HEK293 (cell line): ENCODE results near the gene RAB3B.

ENCODE experiments used
- CTCF ChIA-PET: fragments of 350-600 bp; formaldehyde crosslinking; extraction: SDS; loops from one replicate; lab custom pipeline; 2021; ENCODE audit warnings: antibody characterized with exemption; lab: Yijun Ruan, JAX
- POLR2A ChIA-PET: fragments of 300-600 bp; formaldehyde crosslinking; extraction: SDS; loops from one replicate; lab custom pipeline; 2020; ENCODE audit warnings: antibody characterized with exemption, inconsistent platforms; lab: Yijun Ruan, JAX
- H3K27ac ChIP-seq: fragments of 200-500 bp; sonication (Bioruptor generic); 2 replicates; pipeline ENCODE4 v1.5.1; 2014; ENCODE audit warnings: low read depth, low read length, control low read depth, inconsistent platforms; ENCODE audit errors: extremely low read depth
- H3K36me3 ChIP-seq, 2 experiments: fragments of 200-500 bp in 1 of 2; sonication (Bioruptor generic) in 1 of 2; 1 replicate in 1 of 2; 2 replicates in 1 of 2; pipeline ENCODE4 v1.5.1; 2014 to 2017; ENCODE audit warnings: inconsistent platforms in 2 of 2, low read length in 2 of 2; ENCODE audit not compliant: control insufficient read depth in 2 of 2, insufficient read depth in 1 of 2
- H3K4me1 ChIP-seq: fragments of 200-500 bp; sonication (Bioruptor generic); 2 replicates; pipeline ENCODE4 v1.5.1; 2014; ENCODE audit warnings: mild to moderate bottlenecking, low read length, inconsistent platforms; ENCODE audit not compliant: control insufficient read depth, insufficient read depth
- H3K4me3 ChIP-seq: 2 replicates; pipeline ENCODE4 v1.5.1; 2011; ENCODE audit warnings: low read depth, mild to moderate bottlenecking, control low read depth, low read length, moderate library complexity
- H3K9me3 ChIP-seq: fragments of 200-500 bp; sonication (Bioruptor generic); 2 replicates; pipeline ENCODE4 v1.5.1; 2014; ENCODE audit warnings: low read depth, low read length, inconsistent platforms; ENCODE audit not compliant: control insufficient read depth, insufficient read depth
- AEBP2 ChIP-seq: fragments of 450-650 bp; formaldehyde crosslinking; IDR thresholded peaks from 2 replicates; pipeline ENCODE4 v1.5.1; 2016; ENCODE audit warnings: missing biosample characterization, missing genetic modification characterization, borderline replicate concordance
- GLIS1 ChIP-seq: fragments of 450-650 bp; formaldehyde crosslinking; IDR thresholded peaks from 2 replicates; pipeline ENCODE4 v1.5.1; 2016; ENCODE audit warnings: missing biosample characterization, missing genetic modification characterization
- GLIS2 ChIP-seq: fragments of 450-650 bp; formaldehyde crosslinking; IDR thresholded peaks from 2 replicates; pipeline ENCODE4 v1.5.1; 2016; ENCODE audit warnings: missing biosample characterization, missing genetic modification characterization
- IKZF3 ChIP-seq: fragments of 450-650 bp; IDR thresholded peaks from 2 replicates; pipeline ENCODE4 v1.5.0; 2018; ENCODE audit warnings: missing biosample characterization, mild to moderate bottlenecking, missing genetic modification characterization, moderate library complexity
- KLF8 ChIP-seq: fragments of 450-650 bp; formaldehyde crosslinking; IDR thresholded peaks from 2 replicates; pipeline ENCODE4 v1.5.1; 2016; ENCODE audit warnings: missing biosample characterization, missing genetic modification characterization
- KLF9 ChIP-seq: fragments of 450-650 bp; formaldehyde crosslinking; IDR thresholded peaks from 2 replicates; pipeline ENCODE4 v1.5.1; 2016; ENCODE audit warnings: missing biosample characterization, missing genetic modification characterization, low read depth
- PRDM10 ChIP-seq: fragments of 450-650 bp; formaldehyde crosslinking; IDR thresholded peaks from 2 replicates; pipeline ENCODE4 v1.5.1; 2016; ENCODE audit warnings: missing biosample characterization, missing genetic modification characterization
- SP2 ChIP-seq: fragments of 450-650 bp; formaldehyde crosslinking; IDR thresholded peaks from 2 replicates; pipeline ENCODE4 v1.5.1; 2016; ENCODE audit warnings: missing biosample characterization, missing genetic modification characterization
- SP3 ChIP-seq: fragments of 450-650 bp; formaldehyde crosslinking; IDR thresholded peaks from 2 replicates; pipeline ENCODE4 v1.5.1; 2016; ENCODE audit warnings: missing biosample characterization, missing genetic modification characterization
- SP7 ChIP-seq: fragments of 450-650 bp; formaldehyde crosslinking; IDR thresholded peaks from 2 replicates; pipeline ENCODE4 v1.5.1; 2016; ENCODE audit warnings: missing biosample characterization, missing genetic modification characterization
- ZBTB17 ChIP-seq: fragments of 450-650 bp; formaldehyde crosslinking; IDR thresholded peaks from 2 replicates; pipeline ENCODE4 v1.5.1; 2016; ENCODE audit warnings: missing biosample characterization, missing genetic modification characterization
- ZBTB26 ChIP-seq: fragments of 450-650 bp; formaldehyde crosslinking; optimal IDR thresholded peaks from 2 replicates; pipeline ENCODE3; 2016; ENCODE audit warnings: missing biosample characterization, mild to moderate bottlenecking, missing genetic modification characterization
- ZBTB8A ChIP-seq: fragments of 450-650 bp; formaldehyde crosslinking; IDR thresholded peaks from 2 replicates; pipeline ENCODE4 v1.5.1; 2016; ENCODE audit warnings: missing biosample characterization, missing genetic modification characterization
- ZIC2 ChIP-seq: fragments of 450-650 bp; formaldehyde crosslinking; IDR thresholded peaks from 2 replicates; pipeline ENCODE4 v1.5.1; 2016; ENCODE audit warnings: missing biosample characterization, missing genetic modification characterization
- ZNF112 ChIP-seq: fragments of 450-650 bp; formaldehyde crosslinking; IDR thresholded peaks from 2 replicates; pipeline ENCODE4 v1.5.0; 2017; ENCODE audit warnings: missing biosample characterization, missing genetic modification characterization
- ZNF133 ChIP-seq: fragments of 450-650 bp; formaldehyde crosslinking; IDR thresholded peaks from 2 replicates; pipeline ENCODE4 v1.5.1; 2016; ENCODE audit warnings: missing biosample characterization, missing genetic modification characterization
- ZNF223 ChIP-seq: fragments of 450-650 bp; formaldehyde crosslinking; IDR thresholded peaks from 2 replicates; pipeline ENCODE4 v1.5.1; 2016; ENCODE audit warnings: missing biosample characterization, missing genetic modification characterization
- ZNF398 ChIP-seq: fragments of 450-650 bp; formaldehyde crosslinking; IDR thresholded peaks from 2 replicates; pipeline ENCODE4 v1.5.1; 2017; ENCODE audit warnings: missing biosample characterization, missing genetic modification characterization
- ZNF510 ChIP-seq: fragments of 450-650 bp; formaldehyde crosslinking; IDR thresholded peaks from 2 replicates; pipeline ENCODE4 v1.5.1; 2018; ENCODE audit warnings: mild to moderate bottlenecking, missing genetic modification characterization, missing biosample characterization; ENCODE audit not compliant: insufficient replicate concordance
- ZNF561 ChIP-seq: fragments of 450-650 bp; IDR thresholded peaks from 2 replicates; pipeline ENCODE4 v1.5.1; 2018; ENCODE audit warnings: missing biosample characterization, missing genetic modification characterization, borderline replicate concordance
- ZNF596 ChIP-seq: fragments of 450-650 bp; IDR thresholded peaks from 2 replicates; pipeline ENCODE4 v1.5.0; 2018; ENCODE audit warnings: missing biosample characterization, mild to moderate bottlenecking, missing genetic modification characterization, moderate library complexity
- ZNF600 ChIP-seq: fragments of 450-650 bp; formaldehyde crosslinking; IDR thresholded peaks from 2 replicates; pipeline ENCODE4 v1.5.1; 2016; ENCODE audit warnings: missing biosample characterization, missing genetic modification characterization
- ZNF692 ChIP-seq: fragments of 450-650 bp; formaldehyde crosslinking; IDR thresholded peaks from 2 replicates; pipeline ENCODE4 v1.5.1; 2016; ENCODE audit warnings: missing biosample characterization, missing genetic modification characterization
- ZSCAN18 ChIP-seq: fragments of 450-650 bp; formaldehyde crosslinking; IDR thresholded peaks from 2 replicates; pipeline ENCODE4 v1.5.1; 2016; ENCODE audit warnings: missing biosample characterization, missing genetic modification characterization
- ZSCAN30 ChIP-seq: fragments of 450-650 bp; IDR thresholded peaks from 2 replicates; pipeline ENCODE4 v1.5.1; 2018; ENCODE audit warnings: missing biosample characterization, mild to moderate bottlenecking, missing genetic modification characterization, moderate library complexity

Gene RAB3B

GRCh38 chr1:51990478-51990965 lies at the start of gene RAB3B:
Gene RAB3B (minus strand): TSS chr1:51990700. CDS start chr1:51977117, 13,583 bp downstream.
- Histone ChIP-seq H3K27ac (no peak within 1 kb of the TSS; the same call in 1 of the 2 replicates), H3K4me3 (peak within 1 kb of the TSS; percentile 56), H3K9me3 (no peaks in the 10 kb centered on the region), H3K36me3 (no peaks in the 10 kb centered on the region), H3K4me1 (no peaks in the 10 kb centered on the region)
- ChIA-PET POLR2A (interaction anchor here (0.6 kb wide), 1 partner anchor 20 kb away, joined by 3 read pairs; no protein-coding TSS in a partner anchor), CTCF (interaction anchor here (0.6 to 0.9 kb wide), 2 partner anchors 17 to 1117 kb away, joined by 3 to 7 read pairs; no protein-coding TSS in a partner anchor)
- no peak for TF ChIP-seq AEBP2
- TF ChIP-seq ZBTB26 (tag by site-specific recombination): peak; percentile 62
- peak; percentile 23; the same call in 1 of the 2 replicates for TF ChIP-seq ZNF692 (tag by site-specific recombination)
- TF ChIP-seq ZNF133 (tag by site-specific recombination): no peak
- peak; percentile 13; the same call in 1 of the 2 replicates for TF ChIP-seq GLIS1 (tag by site-specific recombination)
- peak; percentile 39; the same call in 1 of the 2 replicates for TF ChIP-seq SP7 (tag by site-specific recombination)
- TF ChIP-seq ZBTB17 (tag by site-specific recombination): no peak
- peak; percentile 18; the same call in 1 of the 2 replicates for TF ChIP-seq GLIS2 (tag by site-specific recombination)
- peak; percentile 80 for TF ChIP-seq SP3 (tag by site-specific recombination)
- TF ChIP-seq ZNF561 (tag by site-specific recombination): 0 out of 2 replicates have a peak, but pooled peaks have one; percentile 73
- TF ChIP-seq ZNF600: 0 out of 2 replicates have a peak, but pooled peaks have one; percentile 18
- peak; percentile 92 for TF ChIP-seq ZBTB8A (tag by site-specific recombination)
- peak; percentile 35; the same call in 1 of the 2 replicates for TF ChIP-seq KLF9
- peak; percentile 51 for TF ChIP-seq SP2 (tag by site-specific recombination)
- TF ChIP-seq ZNF398 (tag by site-specific recombination): peak; percentile 75
- TF ChIP-seq ZSCAN30 (tag by site-specific recombination): peak; percentile 75; the same call in 1 of the 2 replicates
- peak; percentile 73 for TF ChIP-seq PRDM10 (tag by site-specific recombination)
- TF ChIP-seq ZIC2: 0 out of 2 replicates have a peak, but pooled peaks have one; percentile 11
- TF ChIP-seq ZNF223 (tag by site-specific recombination): peak; percentile 27; the same call in 1 of the 2 replicates
- peak; percentile 37; the same call in 1 of the 2 replicates for TF ChIP-seq KLF8
- TF ChIP-seq ZNF112 (tag by site-specific recombination): no peak
- peak; percentile 55; the same call in 1 of the 2 replicates for TF ChIP-seq IKZF3
- TF ChIP-seq ZSCAN18 (tag by site-specific recombination): no peak
- TF ChIP-seq ZNF510 (tag by site-specific recombination): no peak
- TF ChIP-seq ZNF596 (tag by site-specific recombination): peak; percentile 56; the same call in 1 of the 2 replicates
